GM18498 (cell line): ENCODE results near the gene SLC10A1.

Source experiments
- ATAC-seq: cut with Tn5 transposase; IDR thresholded peaks from one replicate; pipeline ENCODE4 v1.9.1; 2021; ENCODE audit warnings: mild to moderate bottlenecking, moderate library complexity; ENCODE audit not compliant: unreplicated experiment

Gene SLC10A1

GRCh38 chr14:69811227-69811867 lies 14.3 kb upstream of the SLC10A1 start:
- no peak for ATAC-seq

- ATAC-seq = no peak
These were observed 12.1 kb upstream of the SLC10A1 start for GRCh38 chr14:69808919-69809808.

DNA sequence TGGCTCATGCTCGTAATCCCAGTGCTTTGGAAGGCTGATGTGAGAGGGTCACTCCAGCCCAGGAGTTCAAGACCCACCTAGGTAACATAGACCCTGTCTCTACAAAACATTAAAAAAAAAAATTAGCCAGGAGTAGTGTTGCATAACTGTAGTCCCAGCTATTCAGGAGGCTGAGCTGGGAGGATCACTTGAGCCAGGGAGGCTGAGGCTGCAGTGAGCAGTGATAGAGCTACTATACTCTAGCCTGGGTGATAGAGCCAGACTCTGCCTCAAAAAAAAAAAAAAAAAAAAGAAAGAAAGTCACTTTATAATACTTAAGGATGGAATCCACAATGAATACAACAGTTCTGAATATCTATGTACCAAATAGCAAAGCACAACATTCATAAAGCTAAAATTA lies 10.2 kb upstream of the SLC10A1 start:
- ATAC-seq = no peak

- no peak for ATAC-seq
These were observed 7.9 kb upstream of the SLC10A1 start for GRCh38 chr14:69804902-69805301.

DNA sequence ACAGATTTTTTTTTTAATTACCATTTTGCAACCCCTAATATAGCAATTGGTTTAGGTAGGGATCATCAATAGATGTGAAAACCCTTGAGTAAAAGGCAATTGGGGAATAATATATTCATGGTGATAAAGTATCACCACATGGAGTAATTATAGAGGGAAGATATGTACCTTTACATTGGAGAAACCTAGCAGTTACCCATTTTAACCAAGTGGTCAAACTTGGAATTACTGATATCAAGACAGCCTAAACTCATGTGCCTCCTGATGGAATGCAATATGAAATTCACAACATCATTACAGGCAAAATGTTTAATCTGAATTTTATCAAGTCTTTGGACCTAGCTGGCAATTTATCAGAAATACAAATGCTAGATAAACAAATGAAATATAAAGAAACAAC lies 6.7 kb upstream of the SLC10A1 start:
- no peak for ATAC-seq

DNA sequence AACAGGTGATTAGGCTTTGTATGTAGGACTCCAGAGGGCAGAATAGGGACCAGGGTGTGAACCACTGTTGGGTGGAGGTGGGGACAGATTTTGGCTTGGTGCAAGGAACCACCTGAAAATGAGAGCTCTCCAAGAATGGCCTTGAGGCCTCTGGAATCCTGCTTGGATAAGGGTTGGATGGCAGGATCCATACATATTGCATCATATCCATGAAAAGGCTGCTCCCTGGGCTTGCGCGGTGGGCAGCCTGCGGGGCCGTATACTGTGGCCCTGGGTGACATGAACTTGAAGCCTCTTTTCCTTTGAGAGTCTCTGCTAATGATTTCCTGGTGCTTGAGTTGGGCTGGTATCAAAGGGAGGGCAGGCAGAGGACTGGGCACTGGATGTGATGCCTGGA lies 1.3 kb upstream of the SLC10A1 start:
- ATAC-seq = no peak

- ATAC-seq = no peak
These were observed 715 bp upstream of the SLC10A1 start for GRCh38 chr14:69797573-69798338.

DNA sequence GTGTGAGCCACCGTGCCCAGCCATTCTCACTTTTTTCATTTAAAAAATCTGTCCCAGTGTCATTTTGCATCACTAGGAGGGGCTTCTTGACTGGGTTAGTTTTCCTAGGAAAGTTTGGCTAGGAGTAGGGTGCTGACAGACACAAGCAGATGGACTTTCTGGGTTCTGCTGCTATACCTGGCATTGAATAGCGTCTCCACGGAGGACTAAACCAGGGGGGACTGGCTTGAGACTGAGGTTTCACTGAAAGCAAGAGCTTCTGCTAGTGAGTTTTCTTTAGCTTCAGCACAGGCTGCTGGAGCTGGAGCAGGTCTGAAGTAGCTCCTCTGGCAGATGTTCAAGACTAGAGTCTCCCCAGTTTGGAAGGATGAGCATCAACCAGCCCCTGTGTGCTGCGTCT lies 1.4 kb downstream of the SLC10A1 start:
- no peak for ATAC-seq

DNA sequence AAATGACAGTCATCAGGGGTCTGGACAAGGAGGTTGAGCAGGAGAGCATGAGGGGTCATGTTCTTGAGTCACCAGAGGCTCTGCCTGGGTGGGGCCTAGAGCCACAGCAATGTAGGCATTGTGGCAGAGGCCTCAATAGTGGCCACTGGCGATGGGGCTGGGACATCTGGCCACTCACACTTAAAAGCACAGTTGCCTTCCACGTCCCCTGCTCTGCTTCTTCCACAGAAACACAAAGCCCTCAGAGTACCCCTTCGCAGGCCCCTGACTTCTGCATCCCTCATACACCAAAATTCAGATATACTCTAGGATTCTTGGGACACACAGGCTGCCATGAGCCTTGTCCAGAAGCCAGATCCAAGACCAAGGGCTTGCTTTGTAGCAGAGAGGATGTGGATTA lies 2.2 kb downstream of the SLC10A1 start:
- ATAC-seq = no peak

DNA sequence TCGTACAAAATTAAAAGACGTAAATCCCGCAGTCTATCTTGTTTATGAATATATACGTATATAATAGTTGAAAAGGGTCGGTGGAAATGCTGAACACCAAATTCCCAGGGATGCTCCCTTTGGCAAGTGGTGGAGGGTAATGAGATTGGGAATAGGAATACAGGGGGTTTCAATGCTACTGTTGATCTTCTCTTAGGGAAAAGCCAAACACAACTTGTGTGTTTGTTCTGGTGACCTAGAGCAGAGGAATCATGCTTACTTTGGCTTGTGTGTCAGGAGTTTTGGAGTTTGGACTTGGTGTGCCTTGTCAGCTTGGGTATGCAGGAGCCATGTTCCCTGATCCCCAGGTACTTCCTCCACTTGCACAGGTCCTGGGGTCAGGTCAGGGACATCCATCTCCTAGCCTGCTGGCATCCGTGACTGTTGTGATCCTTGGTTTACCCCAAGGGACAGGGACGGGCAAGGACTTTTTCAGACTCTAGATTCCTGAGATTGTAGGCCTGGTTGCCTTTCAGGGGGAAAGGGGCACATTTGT lies 4.1 kb downstream of the SLC10A1 start:
- ATAC-seq = no peak

DNA sequence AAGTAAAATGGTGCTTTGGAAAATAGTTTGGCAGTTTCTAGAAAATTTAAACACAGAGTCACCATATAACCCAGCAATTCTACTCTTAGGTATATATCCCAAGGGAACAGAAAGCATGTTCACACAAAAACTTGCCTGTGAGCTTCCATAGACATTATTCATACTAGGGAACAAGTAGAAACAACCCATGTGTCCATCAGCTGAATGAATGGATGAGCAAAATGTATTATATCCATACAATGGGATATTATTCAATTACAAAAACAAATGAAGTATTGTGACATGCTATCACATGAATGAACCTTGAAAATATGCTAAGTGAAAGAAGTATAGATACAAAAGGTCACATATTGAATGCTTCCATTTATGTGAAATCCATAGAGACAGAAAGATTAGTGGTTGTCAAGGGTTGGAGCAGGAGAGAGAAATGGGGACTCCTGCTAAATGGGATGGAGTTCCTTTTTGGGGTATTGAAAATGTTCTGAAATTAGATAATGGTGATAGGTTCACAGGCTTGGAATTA lies 7.9 kb downstream of the SLC10A1 start:
- no peak for ATAC-seq

DNA sequence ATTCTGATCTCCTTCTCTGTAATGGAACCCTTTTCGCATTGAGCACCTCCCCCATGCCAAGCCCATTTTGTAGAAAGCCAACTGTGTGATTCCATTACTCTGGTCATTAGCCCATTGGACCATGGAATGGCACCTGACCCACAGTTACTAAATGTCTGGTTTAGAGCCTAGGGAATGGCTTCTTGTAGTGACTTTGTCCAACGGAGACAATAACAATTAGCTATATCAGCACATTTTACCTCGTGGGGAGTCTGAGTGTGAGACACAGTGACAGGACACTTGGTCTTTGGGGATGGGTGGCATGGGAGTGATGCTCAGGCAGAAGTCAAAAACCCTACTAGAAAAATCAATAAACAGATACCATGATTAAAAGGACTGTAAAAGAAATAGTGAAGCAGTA lies 10.4 kb downstream of the SLC10A1 start:
- ATAC-seq = no peak

- no peak for ATAC-seq
These were observed 12.1 kb downstream of the SLC10A1 start for GRCh38 chr14:69784942-69785341.

DNA sequence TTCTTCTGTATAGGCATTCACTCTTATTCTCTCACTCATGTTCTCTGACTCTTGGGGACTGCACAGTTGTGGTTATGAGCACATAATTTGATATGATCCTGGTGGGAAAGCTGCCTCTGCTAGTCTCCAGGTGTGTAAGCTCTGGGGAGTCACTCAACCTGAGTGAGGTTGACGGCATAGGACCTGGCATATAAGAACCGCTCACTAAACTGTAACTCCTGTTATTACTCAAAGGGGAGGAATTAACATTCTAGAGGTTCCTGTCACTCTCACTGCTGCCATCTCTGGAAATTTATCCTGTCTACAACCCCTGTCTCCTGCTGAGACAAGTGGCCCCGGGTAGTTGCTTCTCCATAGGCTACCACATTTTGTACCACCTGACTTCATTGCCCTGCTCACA lies 16.1 kb downstream of the SLC10A1 start:
- no peak for ATAC-seq

- no peak for ATAC-seq
These were observed 16.9 kb downstream of the SLC10A1 start for GRCh38 chr14:69780092-69780491.

DNA sequence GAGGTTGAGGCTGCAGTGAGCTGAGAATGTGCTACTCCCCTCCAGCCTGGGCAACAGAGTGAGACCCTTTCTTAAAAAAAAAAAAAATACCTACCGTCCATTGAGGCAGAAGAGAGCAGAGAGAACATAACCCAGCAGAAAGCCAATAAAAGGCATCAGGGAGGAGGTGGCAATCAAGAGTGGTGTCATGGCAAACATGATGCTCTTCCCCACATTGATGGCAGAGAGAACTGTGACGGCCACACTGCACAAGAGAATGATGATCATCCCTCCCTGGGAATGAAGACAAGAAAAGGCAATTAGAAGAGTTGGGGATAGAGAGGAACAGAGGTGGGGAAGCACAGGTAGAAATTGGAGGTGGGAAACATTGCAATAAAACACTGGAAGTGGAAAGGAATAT lies 18.0 kb downstream of the SLC10A1 start:
- no peak for ATAC-seq

GRCh38 chr14:69776875-69777453 lies 20.1 kb downstream of the SLC10A1 start:
- no peak for ATAC-seq

DNA sequence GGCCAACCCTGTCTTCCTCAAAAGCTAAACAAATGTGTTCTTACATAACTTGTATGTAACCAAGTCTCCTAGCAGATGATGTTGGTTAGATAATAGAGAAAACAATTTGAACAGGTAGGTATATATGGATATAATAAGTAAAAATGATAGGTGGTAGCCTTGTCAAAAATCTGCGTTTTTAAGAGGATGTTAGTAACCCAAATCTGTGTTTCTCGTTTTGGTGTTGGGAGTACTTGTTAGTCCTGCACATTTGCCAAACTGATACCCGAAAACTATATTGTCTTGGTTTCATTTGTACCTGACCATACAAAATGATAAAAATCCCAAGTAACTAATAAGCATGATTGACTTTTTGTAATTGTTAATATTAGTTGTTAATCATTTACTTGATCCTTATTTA lies 22.0 kb downstream of the SLC10A1 start:
- ATAC-seq = no peak

DNA sequence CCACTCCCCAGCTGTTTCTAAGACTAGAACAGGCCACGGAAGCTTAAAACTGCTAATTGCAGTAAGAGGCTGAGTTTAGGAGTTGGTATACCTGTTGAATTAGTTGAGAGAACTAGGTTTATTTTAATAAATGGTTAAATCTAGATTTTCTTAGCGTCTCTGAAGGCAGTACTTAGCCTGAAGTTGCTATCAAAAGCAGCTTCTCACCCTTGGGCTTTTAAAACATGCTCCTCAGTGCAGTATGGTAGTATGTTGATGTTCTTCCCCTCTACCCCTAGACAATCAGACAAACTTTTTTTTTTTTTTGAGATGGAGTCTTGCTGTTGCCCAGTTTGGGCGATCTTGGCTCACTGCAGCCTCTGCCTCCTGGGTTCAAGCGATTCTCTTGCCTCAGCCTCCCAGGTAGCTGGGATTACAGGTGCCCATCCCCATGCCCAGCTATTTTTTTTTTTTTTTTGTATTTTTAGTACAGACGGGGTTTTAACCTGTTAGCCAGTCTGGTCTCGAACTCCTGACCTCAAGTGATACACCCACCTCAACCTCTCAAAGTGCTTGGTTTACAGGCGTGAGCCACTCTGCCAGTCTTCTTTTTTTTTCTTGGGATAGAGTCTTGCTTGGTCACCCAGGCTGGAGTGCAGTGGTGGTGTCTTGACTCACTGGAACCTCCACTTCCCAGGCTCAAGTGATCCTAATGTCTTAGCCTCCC lies 23.3 kb downstream of the SLC10A1 start:
- ATAC-seq = no peak
